Suprapubic skin (tissue), 3 donors: ENCODE results near the gene LMAN1L.

Experiments
- POLR2A ChIP-seq, 2 donors: fragments of 450-650 bp; IDR thresholded peaks; one replicate each; pipeline ENCODE4 v1.6.1; 2017; ENCODE audit warnings: antibody characterized with exemption in 2 of 2, mild to moderate bottlenecking in 2 of 2, moderate library complexity in 2 of 2
- TF ChIP-seq, protein P1 (sequence below), 2 donors: fragments of 200-600 bp in 1 of 2; fragments of 450-650 bp in 1 of 2; sonication (generic) in 1 of 2; IDR thresholded peaks; one replicate each; pipeline ENCODE4 v1.5.1; 2016 to 2019; ENCODE audit warnings: antibody characterized with exemption in 2 of 2, mild to moderate bottlenecking in 1 of 2, moderate library complexity in 1 of 2

DNA sequence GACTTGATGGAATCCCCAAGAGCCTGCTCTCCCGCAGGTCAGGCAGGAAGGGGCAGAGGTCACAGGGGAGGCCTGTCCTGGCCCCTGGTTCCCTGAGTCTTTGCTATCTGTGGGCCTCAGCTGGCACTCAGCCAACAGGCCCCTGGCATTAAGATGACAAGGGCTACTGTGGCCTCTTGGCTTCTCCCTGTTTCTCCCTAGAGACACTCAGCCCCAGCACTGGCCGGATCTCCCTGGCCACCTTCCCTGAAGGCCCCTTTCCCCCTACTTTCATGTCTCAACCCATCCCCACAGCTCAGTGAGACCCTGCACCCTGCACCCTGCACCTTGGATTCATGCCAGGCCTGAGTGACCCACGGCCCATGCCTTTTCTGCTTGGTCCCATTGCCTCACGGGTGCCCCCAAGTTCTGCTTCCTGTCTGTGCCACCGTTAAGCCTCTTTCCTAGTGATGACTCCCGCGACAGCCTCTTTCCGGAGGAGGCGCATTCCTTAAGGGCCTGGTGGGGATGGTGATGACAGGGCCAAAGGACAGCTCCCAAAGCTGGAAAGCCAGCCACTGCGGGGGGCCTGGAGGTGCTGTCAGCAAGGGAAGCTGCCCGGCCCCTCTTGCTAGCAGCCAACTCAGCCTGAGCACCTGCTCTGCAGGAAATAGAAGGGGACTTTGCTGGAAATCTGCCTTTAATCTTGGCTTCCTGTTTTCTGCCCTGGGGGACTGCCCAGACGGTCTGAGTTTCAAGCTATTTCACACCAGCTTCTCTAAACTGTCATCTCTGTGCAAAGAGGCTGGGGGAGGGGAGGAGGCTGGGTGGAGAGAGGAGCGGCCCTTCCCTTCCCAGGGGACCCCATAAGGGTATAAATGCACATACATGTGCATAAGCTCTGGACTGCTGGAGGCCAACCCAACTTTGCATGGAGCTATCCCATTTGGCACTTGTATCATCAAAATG, 35.5 kb upstream of the LMAN1L start:
- TF ChIP-seq, protein P1, sequence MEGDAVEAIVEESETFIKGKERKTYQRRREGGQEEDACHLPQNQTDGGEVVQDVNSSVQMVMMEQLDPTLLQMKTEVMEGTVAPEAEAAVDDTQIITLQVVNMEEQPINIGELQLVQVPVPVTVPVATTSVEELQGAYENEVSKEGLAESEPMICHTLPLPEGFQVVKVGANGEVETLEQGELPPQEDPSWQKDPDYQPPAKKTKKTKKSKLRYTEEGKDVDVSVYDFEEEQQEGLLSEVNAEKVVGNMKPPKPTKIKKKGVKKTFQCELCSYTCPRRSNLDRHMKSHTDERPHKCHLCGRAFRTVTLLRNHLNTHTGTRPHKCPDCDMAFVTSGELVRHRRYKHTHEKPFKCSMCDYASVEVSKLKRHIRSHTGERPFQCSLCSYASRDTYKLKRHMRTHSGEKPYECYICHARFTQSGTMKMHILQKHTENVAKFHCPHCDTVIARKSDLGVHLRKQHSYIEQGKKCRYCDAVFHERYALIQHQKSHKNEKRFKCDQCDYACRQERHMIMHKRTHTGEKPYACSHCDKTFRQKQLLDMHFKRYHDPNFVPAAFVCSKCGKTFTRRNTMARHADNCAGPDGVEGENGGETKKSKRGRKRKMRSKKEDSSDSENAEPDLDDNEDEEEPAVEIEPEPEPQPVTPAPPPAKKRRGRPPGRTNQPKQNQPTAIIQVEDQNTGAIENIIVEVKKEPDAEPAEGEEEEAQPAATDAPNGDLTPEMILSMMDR (IDR thresholded peaks at IDR 0.05) = no peak
- no peak for TF ChIP-seq POLR2A (IDR thresholded peaks at IDR 0.05)
